Effector CD4-positive, alpha-beta T cell (primary cell): ENCODE data around the gene AHCYL1.

Experiments used
- DNase-seq: peaks from one replicate; pipeline ENCODE4 v3.0.0-alpha.2; 2020

AHCYL1 gene

DNA sequence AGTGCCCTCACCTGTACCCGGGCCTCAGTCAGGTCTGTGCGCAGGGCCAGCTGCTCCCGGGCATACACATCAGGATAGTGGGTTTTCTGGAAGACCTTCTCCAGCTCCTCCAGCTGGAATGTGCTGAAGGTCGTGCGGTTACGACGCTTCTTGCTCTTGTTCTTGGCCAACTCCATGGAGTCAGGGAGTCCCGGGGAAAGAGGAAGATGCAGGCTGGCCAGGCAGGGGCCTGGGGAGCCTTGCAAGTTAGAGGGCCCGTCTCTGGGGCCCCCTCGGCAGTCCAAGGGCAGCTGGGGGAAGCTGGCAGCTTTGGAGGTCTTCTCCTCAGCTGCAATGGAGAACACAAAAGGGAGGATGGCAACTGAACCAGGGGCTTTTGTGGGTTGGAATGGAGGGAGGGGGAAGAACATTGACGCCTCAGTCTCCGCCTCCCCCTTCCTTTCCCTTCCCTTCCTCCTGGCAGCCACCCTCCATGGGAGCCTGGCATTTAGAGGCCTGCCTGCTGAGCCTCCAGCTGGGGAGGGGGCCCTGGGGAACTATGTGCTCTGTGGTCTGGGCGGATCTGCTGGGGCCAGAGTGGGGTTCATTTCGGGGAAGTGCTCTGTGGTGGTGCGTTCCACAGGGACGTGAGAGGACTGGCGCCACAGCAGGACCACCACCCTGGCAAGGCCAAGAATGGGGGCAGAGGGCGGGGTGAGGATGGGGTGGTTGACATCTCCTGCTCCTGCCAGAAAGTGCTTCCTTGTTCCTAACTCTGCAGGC, 80.2 kb downstream of the AHCYL1 start:
- no peak for DNase-seq

DNA sequence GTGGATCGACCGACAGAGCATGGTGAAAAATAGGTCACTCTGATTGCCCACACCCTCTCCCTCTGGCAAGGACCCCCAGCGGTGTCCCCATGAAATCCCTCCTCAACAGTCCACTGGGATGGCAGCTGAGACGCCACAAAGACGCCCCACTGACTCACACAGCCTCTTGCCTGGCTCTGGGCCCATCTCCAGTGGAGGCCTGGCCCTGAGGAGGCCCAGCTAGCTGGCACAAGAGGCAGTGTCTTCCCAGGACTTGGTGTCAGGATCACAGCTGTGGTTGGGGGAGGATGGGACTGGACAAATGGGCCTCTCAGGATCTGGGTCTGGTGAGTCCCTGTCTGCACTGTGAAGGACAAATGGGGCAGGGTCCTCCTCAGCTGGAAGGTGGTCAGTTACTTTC, 81.3 kb downstream of the AHCYL1 start:
- no peak for DNase-seq

DNA sequence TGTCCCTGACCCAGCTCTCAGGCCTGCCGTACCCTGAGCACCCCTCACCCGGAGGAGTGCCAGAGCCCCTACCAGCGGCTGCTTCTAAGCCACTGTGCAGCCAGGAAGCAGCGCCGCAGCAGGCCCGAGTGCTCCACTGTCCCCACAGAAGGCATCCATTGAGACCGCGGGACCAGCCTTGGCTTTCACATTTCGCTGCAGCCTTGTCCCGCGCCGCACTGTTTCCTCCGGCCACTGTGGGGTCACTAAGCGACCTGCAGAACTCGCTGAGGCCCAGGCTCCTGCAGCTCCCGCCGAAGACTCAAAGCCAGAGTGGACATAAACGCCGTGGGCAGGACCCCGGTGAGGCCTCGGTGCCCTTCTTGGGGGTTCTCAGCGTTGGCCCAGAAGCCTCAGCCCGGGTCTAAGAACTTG, 82.9 kb downstream of the AHCYL1 start:
- no peak for DNase-seq

DNA sequence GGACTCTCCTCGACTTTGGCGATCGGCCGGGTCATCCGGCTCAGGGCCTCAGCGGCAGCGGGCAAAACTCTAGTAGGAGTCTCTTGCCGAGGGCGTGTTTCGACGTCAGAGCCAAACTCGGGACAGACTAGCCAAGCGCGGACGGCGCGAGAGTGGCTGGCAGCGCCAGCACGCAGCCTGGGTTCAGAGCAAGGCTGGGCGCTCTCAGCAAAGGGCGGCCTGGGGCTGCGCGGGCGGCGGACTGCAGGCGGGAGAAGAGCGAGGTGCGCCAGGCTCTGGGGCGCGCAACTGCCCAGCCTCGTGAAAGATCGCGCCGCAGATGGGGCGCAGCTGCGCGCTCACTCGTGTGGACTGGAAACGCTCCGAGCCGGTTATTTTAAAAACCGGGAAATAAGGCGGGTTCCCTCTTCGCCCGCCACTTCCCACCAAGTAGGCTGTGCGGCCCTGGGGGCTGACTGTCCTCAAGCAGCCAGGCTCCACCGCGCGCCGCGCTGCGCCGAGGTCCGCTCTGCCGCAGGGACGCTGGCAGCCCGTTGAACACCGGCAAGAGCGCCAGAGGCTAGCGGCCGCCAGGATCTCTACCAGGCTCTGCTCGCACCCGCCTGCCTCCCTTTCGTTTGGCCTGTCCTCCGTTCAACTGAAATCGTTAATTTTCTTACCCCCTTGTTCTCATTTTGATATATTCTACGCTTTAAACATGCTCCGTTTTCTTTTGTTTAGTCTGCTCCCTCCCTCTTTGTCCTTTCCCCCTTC, 83.5 kb downstream of the AHCYL1 start:
- no peak for DNase-seq

DNA sequence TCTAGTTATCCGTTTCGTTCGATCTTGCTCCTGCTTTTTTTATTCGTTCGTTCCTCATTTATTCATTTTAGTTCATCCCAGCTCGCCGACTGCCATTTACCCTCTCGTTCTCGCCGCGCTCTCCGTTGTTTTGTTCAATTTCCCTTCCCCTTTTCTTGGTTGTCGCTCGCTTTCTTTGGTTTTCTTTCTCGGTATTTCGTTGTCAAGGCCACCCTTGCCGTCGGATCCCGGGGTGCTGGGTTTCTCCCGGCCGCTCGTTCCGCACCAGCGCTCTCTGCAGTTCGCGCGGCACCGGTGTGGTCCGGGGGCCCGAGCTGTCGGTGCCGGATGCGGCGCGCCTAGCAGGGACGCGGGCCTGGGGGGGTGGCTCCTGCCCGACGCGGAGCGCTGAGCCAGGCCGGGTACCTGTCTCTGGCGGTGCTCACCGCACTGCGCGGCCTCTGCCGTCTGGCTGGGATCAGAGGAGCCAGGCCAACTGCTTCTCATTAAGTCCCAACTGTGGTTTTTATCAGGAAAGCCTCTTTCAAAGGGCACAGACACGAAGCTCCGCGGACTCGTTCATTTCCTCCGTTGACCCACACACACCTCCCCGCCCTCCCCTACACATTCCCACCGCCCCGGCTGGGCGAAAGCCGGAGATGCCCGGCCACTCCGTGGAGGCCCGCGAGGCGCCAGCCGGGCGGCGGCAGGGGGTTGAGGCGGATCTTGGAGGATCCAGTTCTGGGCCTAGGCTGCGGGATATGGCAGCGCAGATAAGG, 84.3 kb downstream of the AHCYL1 start:
- DNase-seq = peak; percentile 8

DNA sequence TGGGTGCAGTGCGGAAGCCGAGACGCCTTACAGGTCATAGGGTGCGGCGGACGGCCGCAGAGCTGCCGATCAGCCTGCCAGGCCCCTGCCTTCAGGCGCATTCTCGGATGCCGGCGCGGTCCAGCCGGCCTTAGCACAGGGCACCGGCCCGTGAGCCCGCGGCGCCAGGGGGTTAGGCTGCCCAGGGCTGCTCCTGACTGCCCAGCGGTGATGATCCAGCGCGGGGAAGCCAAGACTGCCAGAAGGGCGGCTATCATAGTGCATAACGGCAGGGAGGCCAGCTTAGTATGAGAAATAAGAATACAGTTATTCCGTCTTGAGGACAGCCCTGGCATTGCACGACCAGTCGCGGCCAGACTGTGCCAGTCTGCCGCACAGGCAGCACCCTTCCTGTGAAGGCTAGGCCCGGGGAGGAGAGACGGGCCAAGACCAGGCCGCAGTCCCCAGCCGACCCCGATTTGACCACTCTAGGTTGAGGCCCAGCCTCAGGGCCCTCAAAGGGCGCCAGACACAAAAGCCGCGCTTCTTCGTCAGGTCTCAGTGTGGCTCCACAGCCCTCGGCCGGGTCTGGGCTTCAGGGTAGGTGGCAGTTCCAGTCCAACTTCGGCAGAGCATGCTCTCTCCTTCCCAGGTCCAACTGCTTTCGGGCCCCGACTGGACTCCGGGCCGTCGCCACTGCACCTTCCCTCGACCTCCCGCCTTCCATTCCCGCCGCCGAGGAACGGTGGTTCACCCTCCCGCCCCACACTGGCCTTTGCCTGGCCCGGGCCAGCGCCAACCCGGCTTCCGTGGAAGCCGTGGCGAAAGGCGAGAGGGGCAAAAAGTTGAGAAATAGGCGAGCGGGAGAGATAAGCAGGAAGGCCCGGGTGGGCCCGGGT, 85.1 kb downstream of the AHCYL1 start:
- no peak for DNase-seq

DNA sequence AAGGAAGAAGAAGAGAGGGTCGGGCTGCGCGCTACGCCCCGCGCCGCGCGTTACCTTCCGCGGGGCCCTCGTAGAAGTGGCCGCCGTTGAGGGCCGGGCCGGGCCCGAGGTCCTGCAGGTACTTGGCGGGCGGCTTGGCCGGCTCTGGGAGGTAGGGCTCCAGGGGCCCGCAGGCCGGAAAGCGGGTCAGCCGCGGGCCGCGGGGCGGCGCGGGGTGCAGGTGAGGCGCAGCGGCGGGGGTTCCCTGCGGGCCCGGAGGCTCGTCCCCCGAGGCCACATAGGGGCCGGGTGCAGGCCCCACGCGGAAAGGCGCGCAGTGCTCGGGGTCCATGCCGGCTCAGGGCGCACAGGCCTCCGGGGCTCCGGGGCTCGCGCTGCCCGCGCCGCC, 85.7 kb downstream of the AHCYL1 start:
- no peak for DNase-seq

DNA sequence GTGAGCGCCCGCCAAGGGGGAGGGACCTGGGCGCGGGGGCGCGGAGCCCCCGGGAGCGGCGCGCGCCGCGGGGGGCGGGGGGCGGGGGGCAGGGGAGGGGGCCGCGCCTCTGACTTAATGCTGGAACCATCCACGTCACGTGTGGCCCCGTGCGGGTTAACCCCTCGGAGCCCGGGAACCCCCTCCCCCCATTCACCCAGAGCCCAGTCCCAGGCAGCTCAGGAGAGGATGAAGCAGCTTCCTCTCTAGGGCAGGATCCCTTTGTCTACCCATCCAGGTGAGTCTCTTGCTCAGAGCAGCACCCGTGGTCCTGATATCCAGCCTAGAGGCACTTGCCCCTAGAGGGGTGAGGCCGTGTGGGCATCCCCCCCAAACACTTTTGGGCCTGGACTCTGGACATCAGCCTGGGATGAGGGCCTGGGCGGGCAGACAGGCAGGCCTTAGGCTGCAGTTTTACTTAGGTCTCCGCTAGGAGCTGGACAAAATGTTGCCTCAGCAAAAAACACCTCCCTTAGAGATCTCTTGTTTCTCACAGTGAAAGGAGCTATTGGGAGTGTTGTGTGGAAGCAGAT, 86.2 kb downstream of the AHCYL1 start, which contains the start of gene ALX3:
Gene ALX3, minus strand, starts transcription at position 2 of the 572 bp plus-strand sequence. CDS start 60 bp downstream, outside the sequence.
- no peak for DNase-seq
